Superior temporal gyrus (tissue), 1 donor: ENCODE measurements around the gene AGBL3.

ENCODE experiments used
- DNase-seq: peaks from one replicate; pipeline ENCODE4 v3.0.0-alpha.2; 2016; ENCODE audit errors: extremely low spot score

The AGBL3 gene

GRCh38 chr7:134986363-134987251 lies at the start of gene AGBL3:
AGBL3 (plus strand) TSS chr7:134986508; CDS start chr7:134987934, 1,426 bp downstream.
- DNase-seq = peak; percentile 92

GRCh38 chr7:134936893-134937510 lies 49.3 kb upstream of the AGBL3 start:
- no peak for DNase-seq

GRCh38 chr7:134938141-134938540 lies 48.2 kb upstream of the AGBL3 start:
- DNase-seq = no peak

- DNase-seq = no peak
These were observed 47.2 kb upstream of the AGBL3 start for GRCh38 chr7:134939136-134939535.

- no peak for DNase-seq
These were observed 45.6 kb upstream of the AGBL3 start for GRCh38 chr7:134940729-134941128.

GRCh38 chr7:134941185-134941900 lies 45.0 kb upstream of the AGBL3 start:
- DNase-seq = no peak

GRCh38 chr7:134941952-134942351 lies 44.4 kb upstream of the AGBL3 start:
- no peak for DNase-seq

GRCh38 chr7:134942690-134943466 lies 43.4 kb upstream of the AGBL3 start:
- no peak for DNase-seq

- DNase-seq = peak; percentile 84
These were observed 42.4 kb upstream of the AGBL3 start for GRCh38 chr7:134943785-134944400.

- DNase-seq = no peak
These were observed 40.6 kb upstream of the AGBL3 start for GRCh38 chr7:134945691-134946090.

GRCh38 chr7:134946260-134946659 lies 40.0 kb upstream of the AGBL3 start:
- DNase-seq = no peak

- no peak for DNase-seq
These were observed 39.0 kb upstream of the AGBL3 start for GRCh38 chr7:134947329-134947728.

GRCh38 chr7:134947831-134948230 lies 38.5 kb upstream of the AGBL3 start:
- no peak for DNase-seq

GRCh38 chr7:134948246-134948645 lies 38.1 kb upstream of the AGBL3 start:
- DNase-seq = no peak

- DNase-seq = no peak
These were observed 37.6 kb upstream of the AGBL3 start for GRCh38 chr7:134948736-134949135.

GRCh38 chr7:134949171-134949570 lies 37.1 kb upstream of the AGBL3 start:
- DNase-seq = no peak

GRCh38 chr7:134954197-134955082 lies 31.9 kb upstream of the AGBL3 start:
- DNase-seq = peak; percentile 84

GRCh38 chr7:134957005-134957404 lies 29.3 kb upstream of the AGBL3 start:
- DNase-seq = no peak

- DNase-seq = no peak
These were observed 26.5 kb upstream of the AGBL3 start for GRCh38 chr7:134959810-134960209.

- DNase-seq = no peak
These were observed 24.0 kb upstream of the AGBL3 start for GRCh38 chr7:134962270-134962780.
